Peyer's patch (tissue), 4 donors: ENCODE measurements around the gene HAP1.

ENCODE experiments used
- POLR2A ChIP-seq, 2 donors: fragments of 450-650 bp; IDR thresholded peaks; one replicate each; pipeline ENCODE4 v1.5.1; 2017; ENCODE audit warnings: antibody characterized with exemption in 2 of 2, mild to moderate bottlenecking in 2 of 2, moderate library complexity in 2 of 2
- TF ChIP-seq, protein P1 (sequence below), 6 experiments: fragments of 450-650 bp in 4 of 6; fragments of 200-600 bp in 2 of 6; sonication (generic) in 1 of 6; IDR thresholded peaks; one replicate each; pipeline ENCODE4 v1.5.1; 2017 to 2019; ENCODE audit warnings: antibody characterized with exemption in 6 of 6, mild to moderate bottlenecking in 3 of 6, moderate library complexity in 1 of 6

DNA sequence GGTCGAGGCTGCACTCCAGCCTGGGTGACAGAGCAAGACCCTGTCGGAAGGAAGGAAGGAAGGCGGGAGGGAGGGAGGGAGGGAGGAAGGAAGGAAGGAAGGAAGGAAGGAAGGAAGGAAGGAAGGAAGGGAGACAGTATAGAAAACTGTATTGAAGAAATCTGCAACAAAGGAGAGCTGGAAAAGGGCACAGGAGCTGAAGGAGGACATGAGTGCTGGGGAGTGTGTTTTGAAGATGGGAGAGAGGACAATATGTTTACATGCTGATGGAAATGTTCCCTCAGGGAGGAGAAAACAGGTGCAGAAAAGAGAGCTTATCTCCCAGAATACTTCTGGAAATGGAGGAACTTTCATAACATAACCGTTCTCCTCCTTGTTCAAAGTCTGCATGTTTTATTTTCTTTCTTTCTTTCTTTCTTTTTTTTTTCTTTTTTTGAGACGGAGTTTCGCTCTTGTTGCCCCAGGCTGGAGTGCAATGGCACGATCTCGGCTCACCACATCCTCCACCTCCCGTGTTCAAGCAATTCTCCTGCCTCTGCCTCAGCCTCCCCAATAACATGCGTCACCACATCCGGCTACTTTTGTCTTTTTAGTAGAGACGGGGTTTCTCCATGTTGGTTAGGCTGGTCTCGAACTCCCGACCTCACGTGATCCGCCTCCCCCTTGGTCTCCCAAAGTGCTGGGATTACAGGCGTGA is 2.7 kb upstream of the HAP1 start:
- TF ChIP-seq, protein P1, sequence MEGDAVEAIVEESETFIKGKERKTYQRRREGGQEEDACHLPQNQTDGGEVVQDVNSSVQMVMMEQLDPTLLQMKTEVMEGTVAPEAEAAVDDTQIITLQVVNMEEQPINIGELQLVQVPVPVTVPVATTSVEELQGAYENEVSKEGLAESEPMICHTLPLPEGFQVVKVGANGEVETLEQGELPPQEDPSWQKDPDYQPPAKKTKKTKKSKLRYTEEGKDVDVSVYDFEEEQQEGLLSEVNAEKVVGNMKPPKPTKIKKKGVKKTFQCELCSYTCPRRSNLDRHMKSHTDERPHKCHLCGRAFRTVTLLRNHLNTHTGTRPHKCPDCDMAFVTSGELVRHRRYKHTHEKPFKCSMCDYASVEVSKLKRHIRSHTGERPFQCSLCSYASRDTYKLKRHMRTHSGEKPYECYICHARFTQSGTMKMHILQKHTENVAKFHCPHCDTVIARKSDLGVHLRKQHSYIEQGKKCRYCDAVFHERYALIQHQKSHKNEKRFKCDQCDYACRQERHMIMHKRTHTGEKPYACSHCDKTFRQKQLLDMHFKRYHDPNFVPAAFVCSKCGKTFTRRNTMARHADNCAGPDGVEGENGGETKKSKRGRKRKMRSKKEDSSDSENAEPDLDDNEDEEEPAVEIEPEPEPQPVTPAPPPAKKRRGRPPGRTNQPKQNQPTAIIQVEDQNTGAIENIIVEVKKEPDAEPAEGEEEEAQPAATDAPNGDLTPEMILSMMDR (IDR thresholded peaks at IDR 0.05), result no peak
- TF ChIP-seq POLR2A (IDR thresholded peaks at IDR 0.05), result no peak
